ENCODE measurements around the gene GGPS1.

GRCh38 chr1:235324296-235324695 is 4.1 kb upstream of the GGPS1 start:
- TF ChIP-seq TAF1 (IDR thresholded peaks at IDR 0.05; ENCODE audit: low read depth), result no peak
- no peak for TF ChIP-seq CEBPB (IDR thresholded peaks at IDR 0.05)
- TF ChIP-seq REST (IDR thresholded peaks at IDR 0.05; ENCODE audit: low read depth), result no peak
- TF ChIP-seq TEAD4 (IDR thresholded peaks at IDR 0.05), result no peak
- TF ChIP-seq MAX (IDR thresholded peaks at IDR 0.05), result no peak
- TF ChIP-seq ZBTB7A (IDR thresholded peaks at IDR 0.05; ENCODE audit: low read depth), result no peak
- TF ChIP-seq YY1 (IDR thresholded peaks at IDR 0.05; ENCODE audit: low read depth), result no peak
- TF ChIP-seq FOXM1 (IDR thresholded peaks at IDR 0.05; ENCODE audit: borderline replicate concordance, low read depth), result no peak
- no peak for TF ChIP-seq EP300 (IDR thresholded peaks at IDR 0.05; ENCODE audit: borderline replicate concordance)
- no peak for TF ChIP-seq RAD21 (IDR thresholded peaks at IDR 0.05; ENCODE audit: low read depth)
- no peak for TF ChIP-seq NFIC (IDR thresholded peaks at IDR 0.05)

Measured in Ishikawa (cell line).